Dendritic cell treated with granulocyte-macrophage colony-stimulating factor and Interleukin-4, amounts not matched to agents 40 ng/mL and 50 ng/mL, for 4 days (primary cell): ENCODE results near the gene HOXB2.
A peak's percentile ranks its signal among the peaks of the same experiment; 100 is the strongest.

ENCODE experiments used
- H3K27ac Mint-ChIP-seq: one replicate; pipeline ENCODE4 v1.8.0; 2022; ENCODE audit warnings: mild to moderate bottlenecking, mixed read lengths
- H3K27me3 Mint-ChIP-seq: one replicate; pipeline ENCODE4 v1.8.0; 2022; ENCODE audit warnings: mild to moderate bottlenecking, mixed read lengths
- H3K36me3 Mint-ChIP-seq: one replicate; pipeline ENCODE4 v1.8.0; 2022; ENCODE audit warnings: low read depth, mixed read lengths
- H3K4me1 Mint-ChIP-seq: one replicate; pipeline ENCODE4 v1.8.0; 2022; ENCODE audit warnings: low read depth, mixed read lengths
- H3K4me3 Mint-ChIP-seq: one replicate; pipeline ENCODE4 v1.8.0; 2022; ENCODE audit warnings: mild to moderate bottlenecking, moderate library complexity, mixed read lengths
- H3K9me3 Mint-ChIP-seq: one replicate; pipeline ENCODE4 v1.8.0; 2022; ENCODE audit warnings: mixed read lengths
- intact Hi-C: fragments of 100-400 bp; cut with micrococcal nuclease; formaldehyde crosslinking; loops from one replicate; pipeline ENCODE4 v1.15.0; 2022

HOXB2 gene

GRCh38 chr17:48548523-48549280, 3.8 kb upstream of the HOXB2 start:
- H3K36me3 Mint-ChIP-seq = peaks cover 6% of the 10 kb centered on the region
- peaks cover 34% of the 10 kb centered on the region for H3K4me1 Mint-ChIP-seq
- H3K9me3 Mint-ChIP-seq = no peaks in the 10 kb centered on the region
- peaks cover 74% of the 10 kb centered on the region for H3K27me3 Mint-ChIP-seq
- no peak overlapping the region for H3K27ac Mint-ChIP-seq
- intact Hi-C loops = loop anchor here (10.0 kb wide), 1 partner anchor 54 kb away; no protein-coding TSS in a partner anchor
- H3K4me3 Mint-ChIP-seq = peak overlapping the region; percentile 40

DNA sequence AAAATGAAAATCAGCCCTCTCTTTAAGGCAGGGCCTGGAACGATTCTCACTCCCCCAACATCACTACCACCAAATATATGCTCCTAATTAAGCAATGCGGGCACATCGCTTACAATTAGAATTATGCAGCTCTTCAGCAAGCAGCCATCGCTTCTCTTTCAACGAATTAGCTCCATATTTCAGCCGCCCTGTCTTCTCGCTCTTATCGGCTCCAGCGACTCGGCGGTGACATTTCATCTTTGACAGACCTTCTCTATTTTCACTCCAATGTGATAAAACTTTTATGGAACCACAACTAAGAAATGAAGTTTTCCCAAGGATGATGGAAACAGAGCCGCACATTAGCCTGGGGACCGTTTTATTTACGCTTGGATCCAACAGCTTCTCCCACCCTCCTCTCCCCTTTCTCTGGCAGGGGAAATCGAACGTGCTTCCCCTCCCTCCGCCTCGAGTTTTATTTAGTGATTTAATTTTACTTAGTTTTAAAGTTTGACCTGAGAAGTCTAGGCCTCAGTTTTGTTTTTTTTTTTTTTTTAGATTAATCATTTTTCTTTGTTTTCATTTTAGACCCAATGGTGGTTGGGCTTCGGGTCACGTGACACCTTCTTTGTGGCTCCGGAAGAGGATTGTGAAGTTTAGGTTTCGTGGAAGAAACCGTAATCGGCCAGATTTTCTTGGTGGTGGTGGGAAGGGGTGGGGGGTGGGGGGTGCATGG, 3.1 kb upstream of the HOXB2 start:
- peaks cover 72% of the 10 kb centered on the region for H3K27me3 Mint-ChIP-seq
- intact Hi-C loops = loop anchor here (10.0 kb wide), 1 partner anchor 53 kb away; no protein-coding TSS in a partner anchor
- H3K4me3 Mint-ChIP-seq = peak overlapping the region; percentile 40
- peaks cover 9% of the 10 kb centered on the region for H3K36me3 Mint-ChIP-seq
- no peaks in the 10 kb centered on the region for H3K9me3 Mint-ChIP-seq
- H3K27ac Mint-ChIP-seq = no peak overlapping the region
- H3K4me1 Mint-ChIP-seq = peaks cover 39% of the 10 kb centered on the region

DNA sequence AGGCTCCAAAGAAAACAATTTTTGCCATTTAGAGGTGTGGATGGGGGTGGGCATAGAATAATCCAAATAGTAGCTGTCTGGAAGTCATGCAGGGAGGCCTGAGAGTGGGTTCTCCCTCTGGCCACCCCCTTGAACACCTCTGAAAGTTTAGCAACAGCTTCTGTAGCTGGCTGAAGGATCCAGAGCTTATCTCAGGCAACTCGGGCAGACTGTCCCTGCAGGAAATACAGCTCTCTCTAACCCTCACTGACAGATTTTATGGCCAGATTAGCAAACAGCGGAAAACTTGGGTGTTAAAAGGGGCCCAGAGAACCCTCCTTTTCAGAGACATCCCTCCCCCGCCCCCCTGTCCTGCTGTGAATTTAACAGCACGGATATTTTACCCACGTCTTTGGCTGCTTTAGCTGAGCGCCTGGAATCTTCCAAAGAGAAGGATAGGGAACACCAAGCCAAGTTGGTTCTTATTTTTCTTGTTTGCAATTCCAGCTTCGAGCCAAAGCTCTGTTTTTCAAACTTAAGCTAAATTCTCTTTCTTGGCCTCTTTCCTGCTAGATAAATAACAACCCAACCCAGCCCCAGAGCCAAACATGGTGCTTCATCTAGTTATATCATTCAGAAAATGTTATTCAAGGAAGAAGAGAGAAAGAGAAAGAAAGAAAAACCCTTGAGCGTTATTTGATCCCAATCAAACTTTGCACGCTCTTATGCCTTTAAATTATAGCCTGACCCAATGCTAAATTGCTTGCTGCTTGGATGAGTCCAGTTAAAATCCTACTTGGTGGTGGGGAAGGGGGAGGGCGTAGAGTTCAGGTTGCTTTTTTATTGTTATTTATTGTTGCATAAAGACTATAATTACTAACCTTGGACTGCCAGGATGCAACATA, 2.3 kb upstream of the HOXB2 start:
- Mint-ChIP-seq H3K27me3 (peaks cover 75% of the 10 kb centered on the region), H3K36me3 (peaks cover 10% of the 10 kb centered on the region), H3K4me1 (peaks cover 46% of the 10 kb centered on the region), H3K9me3 (no peaks in the 10 kb centered on the region), H3K27ac (no peak overlapping the region), H3K4me3 (no peak overlapping the region)
- intact Hi-C loops = loop anchor here (10.0 kb wide), 1 partner anchor 52 kb away; no protein-coding TSS in a partner anchor

- peaks cover 77% of the 10 kb centered on the region for H3K27me3 Mint-ChIP-seq
- H3K4me1 Mint-ChIP-seq = peaks cover 54% of the 10 kb centered on the region
- no peak overlapping the region for H3K27ac Mint-ChIP-seq
- H3K4me3 Mint-ChIP-seq = no peak overlapping the region
- no peaks in the 10 kb centered on the region for H3K9me3 Mint-ChIP-seq
- intact Hi-C loops = loop anchor here (10.0 kb wide), 1 partner anchor 52 kb away; no protein-coding TSS in a partner anchor
- H3K36me3 Mint-ChIP-seq = peaks cover 19% of the 10 kb centered on the region
Observed at GRCh38 chr17:48546137-48546923, 1.4 kb upstream of the HOXB2 start.

- Mint-ChIP-seq H3K9me3 (no peaks in the 10 kb centered on the region), H3K4me3 (no peak overlapping the region), H3K27ac (peak overlapping the region; percentile 86), H3K4me1 (peaks cover 59% of the 10 kb centered on the region), H3K27me3 (peaks cover 83% of the 10 kb centered on the region), H3K36me3 (peaks cover 20% of the 10 kb centered on the region)
- intact Hi-C loops = loop anchor here (10.0 kb wide), 1 partner anchor 51 kb away; no protein-coding TSS in a partner anchor
Observed at GRCh38 chr17:48545539-48545938, 630 bp upstream of the HOXB2 start.

DNA sequence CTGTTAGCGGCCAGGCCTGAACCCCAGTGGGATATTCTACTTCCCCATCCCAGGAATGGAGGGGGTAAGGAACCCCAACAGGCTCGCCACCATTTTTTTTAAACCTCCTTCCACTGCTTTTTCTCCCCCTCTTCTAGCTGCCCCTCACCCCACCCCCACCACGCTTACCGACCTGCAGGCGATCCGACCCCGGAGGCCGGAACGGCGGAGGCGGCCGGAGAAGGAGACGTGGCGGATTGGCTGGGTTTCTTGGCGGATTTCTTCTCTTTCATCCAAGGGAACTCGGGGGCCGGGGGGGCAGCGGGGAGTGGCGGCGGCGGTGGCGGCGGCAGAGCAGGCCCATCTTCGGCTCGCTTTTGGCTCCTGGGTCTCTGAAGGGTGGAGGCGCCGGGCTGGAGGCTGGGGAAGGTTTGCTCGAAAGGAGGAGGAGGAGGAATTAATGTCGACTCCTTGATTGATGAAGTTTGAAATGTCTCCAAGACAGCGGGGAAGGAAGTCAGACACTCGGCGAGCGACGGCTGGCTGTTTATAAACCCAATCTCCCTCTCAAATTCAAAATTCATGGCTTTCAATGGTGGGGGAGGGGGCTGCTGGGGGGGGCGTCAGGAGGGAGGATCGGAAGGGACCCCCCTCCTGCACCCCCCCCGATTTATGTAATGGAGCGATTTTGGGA, 424 bp downstream of the HOXB2 start:
- H3K9me3 Mint-ChIP-seq = no peaks in the 10 kb centered on the region
- peak overlapping the region; percentile 81 for H3K4me3 Mint-ChIP-seq
- H3K36me3 Mint-ChIP-seq = peaks cover 20% of the 10 kb centered on the region
- peaks cover 59% of the 10 kb centered on the region for H3K4me1 Mint-ChIP-seq
- peak overlapping the region; percentile 86 for H3K27ac Mint-ChIP-seq
- intact Hi-C loops = loop anchor here (10.0 kb wide), 1 partner anchor 50 kb away; no protein-coding TSS in a partner anchor
- H3K27me3 Mint-ChIP-seq = peaks cover 85% of the 10 kb centered on the region

DNA sequence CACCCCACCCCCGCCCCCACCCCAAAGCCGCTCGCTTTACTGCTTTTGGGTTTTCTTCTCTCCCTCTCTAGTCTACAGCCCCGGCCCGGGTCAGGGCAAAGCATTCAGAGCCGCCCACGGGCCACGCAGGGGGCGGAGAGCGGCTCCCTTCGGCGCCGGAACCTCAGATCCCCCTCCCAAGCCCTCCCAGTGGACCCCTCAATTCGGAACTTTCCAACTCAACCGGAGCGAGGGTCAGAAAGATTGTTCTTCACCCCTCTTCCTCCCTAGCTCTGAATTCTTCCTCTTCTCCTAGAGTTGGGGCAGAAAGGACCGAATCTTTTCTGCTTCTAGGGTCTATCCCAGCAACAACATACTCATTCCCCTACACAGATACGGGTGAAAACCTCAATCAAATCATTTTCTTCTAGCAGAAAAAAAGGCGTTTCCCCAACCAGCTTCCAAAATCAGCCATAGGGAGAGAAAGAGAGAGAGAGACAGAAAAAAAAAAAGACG, 1.0 kb downstream of the HOXB2 start:
- H3K27me3 Mint-ChIP-seq = peaks cover 87% of the 10 kb centered on the region
- H3K4me1 Mint-ChIP-seq = peaks cover 59% of the 10 kb centered on the region
- H3K4me3 Mint-ChIP-seq = peak overlapping the region; percentile 81
- intact Hi-C loops = loop anchor here (10.0 kb wide), 1 partner anchor 49 kb away; no protein-coding TSS in a partner anchor
- no peaks in the 10 kb centered on the region for H3K9me3 Mint-ChIP-seq
- H3K27ac Mint-ChIP-seq = peak overlapping the region; percentile 86
- peaks cover 20% of the 10 kb centered on the region for H3K36me3 Mint-ChIP-seq

DNA sequence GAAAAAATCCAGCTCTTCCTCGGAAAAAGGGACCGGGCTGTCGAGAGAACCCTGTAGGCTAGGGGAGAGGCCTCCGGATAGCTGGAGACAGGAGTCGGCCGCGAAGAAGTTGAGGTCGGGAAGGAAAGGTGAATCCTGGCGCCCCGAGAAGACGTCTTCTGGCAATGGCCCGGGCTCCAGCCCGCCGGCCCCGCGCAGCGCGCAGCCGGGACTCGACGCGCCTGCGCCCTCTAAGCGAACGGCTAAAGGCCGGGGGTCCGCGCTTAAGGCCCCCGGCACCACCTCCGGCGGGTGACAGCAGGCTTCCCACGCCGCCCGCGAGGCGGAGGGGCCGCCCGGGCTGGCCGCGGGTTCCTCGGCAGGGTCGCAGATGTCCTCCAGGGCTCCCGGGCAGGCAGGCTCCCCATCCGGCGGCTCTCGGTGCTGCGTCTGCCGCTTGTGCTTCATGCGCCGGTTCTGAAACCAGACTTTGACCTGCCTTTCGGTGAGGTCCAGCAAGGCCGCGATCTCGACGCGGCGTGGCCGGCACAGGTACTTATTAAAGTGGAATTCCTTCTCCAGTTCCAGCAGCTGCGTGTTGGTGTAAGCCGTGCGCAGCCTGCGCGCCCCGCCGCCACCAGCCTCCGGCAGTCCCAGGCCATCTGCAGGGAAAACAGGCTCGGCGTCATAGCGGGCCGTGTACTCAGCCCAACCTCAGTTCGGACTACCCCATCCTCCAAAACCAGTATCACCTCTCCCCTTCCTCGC, 1.6 kb downstream of the HOXB2 start:
- peaks cover 59% of the 10 kb centered on the region for H3K4me1 Mint-ChIP-seq
- H3K36me3 Mint-ChIP-seq = peaks cover 20% of the 10 kb centered on the region
- H3K27me3 Mint-ChIP-seq = peaks cover 83% of the 10 kb centered on the region
- intact Hi-C loops = loop anchor here (10.0 kb wide), 1 partner anchor 48 kb away; no protein-coding TSS in a partner anchor
- H3K4me3 Mint-ChIP-seq = peak overlapping the region; percentile 81
- H3K9me3 Mint-ChIP-seq = no peaks in the 10 kb centered on the region
- peak overlapping the region; percentile 86 for H3K27ac Mint-ChIP-seq

GRCh38 chr17:48542698-48543106, 2.2 kb downstream of the HOXB2 start:
- peaks cover 78% of the 10 kb centered on the region for H3K27me3 Mint-ChIP-seq
- peak overlapping the region; percentile 81 for H3K4me3 Mint-ChIP-seq
- H3K36me3 Mint-ChIP-seq = peaks cover 20% of the 10 kb centered on the region
- intact Hi-C loops = loop anchor here (10.0 kb wide), 1 partner anchor 48 kb away; no protein-coding TSS in a partner anchor
- no peaks in the 10 kb centered on the region for H3K9me3 Mint-ChIP-seq
- H3K4me1 Mint-ChIP-seq = peaks cover 55% of the 10 kb centered on the region
- H3K27ac Mint-ChIP-seq = peak overlapping the region; percentile 86

DNA sequence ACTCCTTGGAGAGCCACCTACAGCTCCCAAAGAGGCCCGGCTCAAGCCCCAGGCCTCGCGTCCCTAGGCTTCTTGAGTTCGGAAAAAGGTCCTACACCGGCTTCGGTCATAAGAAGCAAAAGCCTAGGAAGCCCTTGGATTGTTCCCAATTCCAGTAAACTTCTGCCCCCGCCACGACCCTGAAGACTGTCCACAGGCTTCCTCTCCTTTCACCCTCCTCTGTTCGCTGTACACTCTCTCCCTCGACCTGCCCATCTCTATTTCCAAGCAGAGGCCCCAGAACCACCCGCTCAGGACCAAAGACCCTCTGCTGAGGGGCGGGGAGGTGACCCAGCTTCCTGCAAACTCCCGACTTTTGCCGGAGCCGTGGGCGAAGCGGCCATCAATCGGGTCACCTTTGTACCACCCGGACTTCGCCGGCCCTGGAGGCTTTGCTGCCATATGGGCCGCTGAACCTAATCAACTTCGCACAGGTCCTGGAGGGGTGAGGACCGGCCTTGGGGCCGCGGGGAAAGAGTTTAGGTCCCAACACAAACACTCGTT, 2.7 kb downstream of the HOXB2 start:
- Mint-ChIP-seq H3K36me3 (peaks cover 20% of the 10 kb centered on the region), H3K27ac (peak overlapping the region; percentile 86), H3K27me3 (peaks cover 78% of the 10 kb centered on the region), H3K9me3 (no peaks in the 10 kb centered on the region), H3K4me3 (peak overlapping the region; percentile 75), H3K4me1 (peaks cover 53% of the 10 kb centered on the region)
- intact Hi-C loops = loop anchor here (10.0 kb wide), 1 partner anchor 47 kb away; no protein-coding TSS in a partner anchor

- H3K4me1 Mint-ChIP-seq = peaks cover 53% of the 10 kb centered on the region
Observed at GRCh38 chr17:48541577-48542113, 3.3 kb downstream of the HOXB2 start.

More at GRCh38 chr17:48541577-48542113, 3.3 kb downstream of the HOXB2 start:
- Mint-ChIP-seq H3K9me3 (no peaks in the 10 kb centered on the region), H3K27me3 (peaks cover 75% of the 10 kb centered on the region), H3K27ac (peak overlapping the region; percentile 86), H3K4me3 (peak overlapping the region; percentile 75), H3K36me3 (peaks cover 20% of the 10 kb centered on the region)
- intact Hi-C loops = loop anchor here (10.0 kb wide), 1 partner anchor 47 kb away; no protein-coding TSS in a partner anchor
